IPS-15b (cell line): ENCODE results near the gene XG.
"Not testable (repeated sequence)": the region's sequence is repeated elsewhere in the genome, so short reads cannot be mapped to it uniquely, and the experiment has no call there.

Experiments used
- H3K27me3 ChIP-seq: one replicate; pipeline ENCODE4 v1.6.1; 2013; ENCODE audit warnings: low read length; ENCODE audit not compliant: control insufficient read depth, insufficient read depth
- H3K36me3 ChIP-seq: one replicate; pipeline ENCODE4 v1.6.1; 2013; ENCODE audit warnings: low read length; ENCODE audit not compliant: control insufficient read depth, insufficient read depth
- H3K4me1 ChIP-seq: one replicate; pipeline ENCODE4 v1.6.1; 2013; ENCODE audit warnings: mild to moderate bottlenecking, low read length; ENCODE audit not compliant: control insufficient read depth, insufficient read depth
- H3K4me3 ChIP-seq: one replicate; pipeline ENCODE4 v1.5.1; 2013; ENCODE audit warnings: low read depth, low read length
- H3K9ac ChIP-seq: one replicate; pipeline ENCODE4 v1.6.1; 2013; ENCODE audit warnings: low read depth, mild to moderate bottlenecking, low read length
- H3K9me3 ChIP-seq: one replicate; pipeline ENCODE4 v1.6.1; 2013; ENCODE audit warnings: mild to moderate bottlenecking, low read length; ENCODE audit not compliant: control insufficient read depth, insufficient read depth

The XG gene

GRCh38 chrX:2751874-2752300 is at the start of gene XG:
TSS of gene XG (plus strand) at chrX:2752040. CDS start at chrX:2752275, 235 bp downstream.
- not testable (repeated sequence) for H3K4me1 ChIP-seq, H3K9ac ChIP-seq, H3K36me3 ChIP-seq, H3K27me3 ChIP-seq, H3K4me3 ChIP-seq, H3K9me3 ChIP-seq

GRCh38 chrX:2703991-2704369 is 47.9 kb upstream of the XG start:
- Histone ChIP-seq H3K27me3 (no peaks in the 10 kb centered on the region), H3K9ac (no peak overlapping the region), H3K9me3 (no peaks in the 10 kb centered on the region), H3K4me3 (no peak overlapping the region), H3K4me1 (peaks cover 10% of the 10 kb centered on the region), H3K36me3 (no peaks in the 10 kb centered on the region)

GRCh38 chrX:2705046-2705832 is 46.6 kb upstream of the XG start:
- Histone ChIP-seq H3K9me3 (no peaks in the 10 kb centered on the region), H3K9ac (no peak overlapping the region), H3K27me3 (no peaks in the 10 kb centered on the region), H3K4me1 (peaks cover 15% of the 10 kb centered on the region), H3K4me3 (no peak overlapping the region), H3K36me3 (no peaks in the 10 kb centered on the region)

- H3K4me1 ChIP-seq = peaks cover 19% of the 10 kb centered on the region
These were observed 44.5 kb upstream of the XG start for GRCh38 chrX:2707334-2707760.

GRCh38 chrX:2708021-2708420 is 43.8 kb upstream of the XG start:
- Histone ChIP-seq H3K9me3 (no peaks in the 10 kb centered on the region), H3K4me1 (peaks cover 19% of the 10 kb centered on the region), H3K9ac (no peak overlapping the region), H3K27me3 (no peaks in the 10 kb centered on the region), H3K36me3 (no peaks in the 10 kb centered on the region), H3K4me3 (no peak overlapping the region)

More at GRCh38 chrX:2707334-2707760, 44.5 kb upstream of the XG start:
- Histone ChIP-seq H3K9me3 (no peaks in the 10 kb centered on the region), H3K36me3 (no peaks in the 10 kb centered on the region), H3K4me3 (no peak overlapping the region), H3K9ac (peak overlapping the region; percentile 37), H3K27me3 (no peaks in the 10 kb centered on the region)

GRCh38 chrX:2708592-2709188 is 43.1 kb upstream of the XG start:
- Histone ChIP-seq H3K9ac (no peak overlapping the region), H3K9me3 (no peaks in the 10 kb centered on the region), H3K36me3 (no peaks in the 10 kb centered on the region), H3K4me3 (no peak overlapping the region), H3K4me1 (peaks cover 19% of the 10 kb centered on the region), H3K27me3 (no peaks in the 10 kb centered on the region)

GRCh38 chrX:2709556-2709955 is 42.3 kb upstream of the XG start:
- peaks cover 19% of the 10 kb centered on the region for H3K4me1 ChIP-seq
- no peaks in the 10 kb centered on the region for H3K27me3 ChIP-seq
- no peaks in the 10 kb centered on the region for H3K9me3 ChIP-seq
- no peak overlapping the region for H3K9ac ChIP-seq
- H3K4me3 ChIP-seq = no peak overlapping the region
- H3K36me3 ChIP-seq = no peaks in the 10 kb centered on the region

- Histone ChIP-seq H3K4me1 (peaks cover 19% of the 10 kb centered on the region), H3K27me3 (no peaks in the 10 kb centered on the region), H3K9ac (no peak overlapping the region), H3K9me3 (no peaks in the 10 kb centered on the region), H3K4me3 (no peak overlapping the region), H3K36me3 (no peaks in the 10 kb centered on the region)
These were observed 41.6 kb upstream of the XG start for GRCh38 chrX:2710041-2710840.

GRCh38 chrX:2711441-2711840 is 40.4 kb upstream of the XG start:
- no peak overlapping the region for H3K4me3 ChIP-seq
- no peaks in the 10 kb centered on the region for H3K36me3 ChIP-seq
- peaks cover 19% of the 10 kb centered on the region for H3K4me1 ChIP-seq
- H3K9me3 ChIP-seq = no peaks in the 10 kb centered on the region
- H3K9ac ChIP-seq = no peak overlapping the region
- no peaks in the 10 kb centered on the region for H3K27me3 ChIP-seq

- Histone ChIP-seq H3K9me3 (no peaks in the 10 kb centered on the region), H3K27me3 (no peaks in the 10 kb centered on the region), H3K36me3 (no peaks in the 10 kb centered on the region), H3K4me1 (peaks cover 14% of the 10 kb centered on the region), H3K9ac (no peak overlapping the region), H3K4me3 (no peak overlapping the region)
These were observed 39.4 kb upstream of the XG start for GRCh38 chrX:2712428-2712827.

GRCh38 chrX:2712890-2713840 is 38.7 kb upstream of the XG start:
- Histone ChIP-seq H3K4me1 (peaks cover 9% of the 10 kb centered on the region), H3K9me3 (no peaks in the 10 kb centered on the region), H3K36me3 (no peaks in the 10 kb centered on the region), H3K27me3 (no peaks in the 10 kb centered on the region), H3K9ac (no peak overlapping the region), H3K4me3 (no peak overlapping the region)
